Measurements from ENCODE around the gene ZNF341. TPM values are rescaled to one million over a fixed set of nuclear protein-coding genes. Genes with fewer than 3 reads are reported as not detected.

Gene ZNF341
- total RNA-seq, 1 donor from 2014 or later = 2.1 TPM

- DNase-seq (ENCODE audit: low read depth) = no peak
Measured at GRCh38 chr20:33841436-33841799, 109.6 kb downstream of the ZNF341 start.

Other genes with a start within 250 kb of the ZNF341 start
- 4.7 and 13.6 TPM in 2 replicates for gene CBFA2T2, start 241.9 kb upstream of the ZNF341 start, total RNA-seq
- gene C20orf144, start 69.7 kb upstream of the ZNF341 start, total RNA-seq = 0.35 TPM in 1 of 2 replicates, not detected in the other
- gene ACTL10, start 65.1 kb upstream of the ZNF341 start, total RNA-seq = 2.8 and 4.2 TPM in 2 replicates
- gene NECAB3, start 57.6 kb upstream of the ZNF341 start, total RNA-seq = 18.8 and 29.8 TPM in 2 replicates
- 0.89 and 4.3 TPM in 2 replicates for gene E2F1, start 45.6 kb upstream of the ZNF341 start, total RNA-seq
- gene PXMP4, start 11.7 kb upstream of the ZNF341 start, total RNA-seq = 2.3 and 6.3 TPM in 2 replicates
- gene CHMP4B, start 79.4 kb downstream of the ZNF341 start, total RNA-seq = 46.4 and 93.4 TPM in 2 replicates